AG20443 (cell line): ENCODE results near the gene SHE.

Experiments used
- DNase-seq: peaks from one replicate; pipeline ENCODE4 v3.0.0; 2012; ENCODE audit warnings: low spot score, mixed read lengths

SHE gene

DNA sequence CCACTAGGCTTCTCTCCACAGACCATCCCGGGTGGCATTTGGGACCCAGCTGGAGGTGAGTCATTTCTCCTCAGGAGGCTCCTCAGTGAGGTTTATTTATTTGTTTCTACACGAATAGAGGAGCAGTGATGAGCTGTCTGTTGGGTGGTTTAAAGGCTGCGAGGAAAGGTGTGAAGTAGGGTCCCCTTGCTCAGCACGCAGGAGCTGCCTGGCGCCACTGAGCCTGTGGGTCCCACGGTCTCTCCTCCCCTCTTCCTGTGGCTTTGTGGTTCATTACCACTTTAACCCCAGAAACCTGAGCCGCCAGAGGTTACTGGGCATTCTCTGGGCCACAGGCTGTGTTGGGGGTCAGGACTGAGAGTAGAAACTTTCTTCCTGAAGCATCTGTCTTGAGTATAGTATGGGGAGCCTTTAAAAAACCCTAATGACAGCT is 57.2 kb downstream of the SHE start:
- DNase-seq = peak; percentile 78

DNA sequence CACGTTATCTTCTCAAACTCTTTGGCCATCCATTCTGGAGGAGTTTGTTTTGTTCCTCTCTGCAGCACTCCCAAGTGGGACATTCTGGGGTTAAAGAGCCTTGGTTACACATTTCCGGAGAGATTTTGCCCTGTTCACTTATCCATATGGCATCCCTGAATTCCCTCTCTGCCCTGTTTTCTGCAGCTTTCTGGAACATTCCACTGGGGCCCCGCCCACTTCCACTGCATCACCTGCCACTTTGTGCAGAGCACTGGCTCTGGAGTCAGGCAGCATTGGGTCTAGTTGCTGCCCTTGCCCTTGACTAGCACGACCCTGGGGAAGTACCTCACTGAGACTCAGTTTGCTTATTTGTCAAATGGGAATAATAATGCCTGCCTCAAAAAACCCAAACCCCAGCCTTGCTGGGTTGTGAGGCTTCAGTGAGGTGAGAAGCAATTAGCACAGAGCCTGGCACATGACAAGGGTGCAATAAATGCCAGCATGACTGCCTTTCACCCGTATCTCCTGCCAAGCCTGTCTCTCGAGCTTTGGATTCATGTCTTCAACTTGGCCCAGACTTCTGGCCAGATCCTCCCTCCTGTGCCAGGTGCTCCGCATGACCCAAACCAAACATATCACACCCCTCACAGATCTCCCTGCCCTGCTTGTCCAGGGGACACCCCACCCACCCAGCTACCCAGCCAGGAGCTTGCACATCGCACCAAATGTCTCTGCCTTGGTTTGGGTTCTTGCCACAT is 58.8 kb downstream of the SHE start:
- DNase-seq = no peak

DNA sequence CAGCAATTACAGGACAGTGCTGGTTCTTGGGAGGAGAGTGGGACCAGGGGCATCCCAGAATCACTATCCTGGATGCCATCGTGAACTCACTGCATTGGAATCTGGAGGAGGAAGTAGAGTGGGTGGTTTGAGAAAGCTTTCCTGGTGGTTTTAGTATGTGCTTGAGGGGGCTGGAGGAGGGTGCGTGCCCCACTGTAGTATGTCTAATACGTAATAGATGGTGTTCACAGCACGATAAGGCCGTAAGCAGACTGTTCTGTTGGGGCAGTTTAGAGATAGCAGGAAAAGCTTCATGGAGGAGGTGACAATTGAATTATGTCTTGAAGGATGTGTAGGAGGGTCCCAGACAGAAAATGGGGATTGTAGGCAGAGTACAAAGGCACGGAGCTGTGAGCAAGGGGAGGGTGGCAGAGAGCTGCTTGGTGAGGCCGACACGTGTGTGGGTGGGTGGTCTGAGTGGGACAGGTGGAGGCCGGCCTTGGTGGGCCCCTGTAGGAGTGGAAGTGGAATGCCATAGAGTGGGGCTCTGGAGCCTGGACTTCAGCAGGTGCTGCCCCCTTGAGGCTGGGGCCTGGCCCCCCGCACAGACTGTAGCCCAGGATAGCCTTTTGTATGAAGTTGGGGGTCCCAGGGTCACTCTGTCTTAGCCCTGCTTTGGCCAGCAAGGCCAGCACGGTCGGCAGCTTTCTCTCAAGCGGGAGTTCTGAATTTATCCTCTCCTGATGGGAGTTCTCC is 60.0 kb downstream of the SHE start:
- peak; percentile 43 for DNase-seq

DNA sequence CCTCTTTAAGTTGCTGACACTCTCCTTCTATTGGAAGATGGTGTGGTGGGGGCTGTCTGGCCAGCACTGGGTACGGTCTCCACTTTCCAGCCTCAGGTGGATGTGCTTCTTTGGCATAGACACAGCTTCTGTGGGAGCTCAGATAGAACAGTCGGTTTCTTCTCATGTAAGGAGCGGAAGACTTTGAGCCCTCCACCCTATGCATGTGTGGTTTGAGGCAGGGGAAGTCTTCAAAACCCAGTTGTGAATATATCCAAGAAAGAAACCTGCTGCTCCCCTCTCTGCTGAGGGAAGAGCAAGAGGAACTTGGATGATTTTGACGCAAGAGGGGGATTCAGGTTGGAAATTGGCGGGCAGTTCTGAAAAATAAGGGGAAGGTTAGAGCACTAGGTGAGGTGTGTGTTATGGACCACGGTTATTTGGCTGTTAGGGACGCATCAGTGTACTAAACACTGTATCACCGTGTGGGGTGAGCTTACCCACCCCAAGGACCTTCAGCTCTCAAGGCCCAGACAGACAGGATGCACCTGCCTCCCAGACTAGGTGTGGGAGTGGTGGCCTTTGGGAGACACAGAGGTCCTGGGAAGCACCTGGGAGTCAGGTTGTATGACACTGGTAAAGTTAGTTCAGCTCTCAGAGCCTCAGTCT is 60.8 kb downstream of the SHE start:
- no peak for DNase-seq

DNA sequence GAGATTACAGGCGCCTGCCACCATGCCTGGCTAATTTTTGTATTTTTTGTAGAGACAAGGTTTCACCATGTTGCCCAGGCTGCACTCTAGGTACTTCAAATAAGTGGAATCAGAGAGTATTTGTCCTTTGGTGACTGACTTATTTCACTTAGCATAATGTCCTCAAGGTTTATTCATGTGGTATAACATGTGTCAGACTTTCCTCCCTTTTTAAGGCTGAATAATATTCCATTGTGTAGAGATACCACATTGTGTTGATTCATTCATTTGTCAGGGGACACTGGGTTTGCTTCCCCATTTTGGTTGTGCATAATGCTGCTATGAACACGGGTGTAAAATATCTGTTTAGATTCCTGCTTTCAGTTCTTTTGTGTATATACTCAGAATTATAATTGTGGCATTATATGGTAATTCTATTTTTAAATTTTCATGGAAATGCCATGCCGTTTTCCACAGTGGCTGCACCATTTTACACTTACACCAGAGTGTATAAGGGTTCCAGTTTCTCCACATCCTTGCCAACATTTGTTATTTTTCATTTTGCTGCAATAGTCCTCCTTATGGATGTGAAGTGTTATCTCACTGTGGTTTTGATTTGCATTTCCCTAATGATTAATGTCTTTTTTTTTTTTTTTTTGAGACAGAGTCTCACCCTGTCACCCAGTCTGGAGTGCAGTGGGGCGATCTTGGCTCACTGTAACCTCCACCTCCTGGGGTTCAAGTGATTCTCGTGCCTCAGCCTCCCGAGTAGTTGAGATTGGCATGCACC is 62.0 kb downstream of the SHE start:
- DNase-seq = no peak

DNA sequence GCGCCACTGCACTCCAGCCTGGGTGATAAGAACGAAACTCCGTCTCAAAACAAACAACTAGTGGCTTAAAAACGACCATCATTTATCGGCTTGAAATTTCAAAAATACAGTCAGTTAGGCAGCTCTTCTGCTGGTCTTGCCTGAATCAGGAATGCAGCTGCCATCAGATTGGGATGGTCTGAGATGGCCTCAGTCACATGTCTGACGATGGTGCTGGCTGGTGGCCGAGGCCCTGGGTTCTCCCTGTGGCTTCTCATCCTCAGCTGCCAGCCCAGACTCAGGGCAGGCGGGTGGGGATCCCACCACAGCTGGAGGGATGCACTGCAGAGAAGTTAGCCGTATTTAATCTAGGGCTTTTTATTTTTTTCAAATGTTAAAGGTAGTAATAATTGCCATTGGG is 65.8 kb downstream of the SHE start:
- no peak for DNase-seq

DNA sequence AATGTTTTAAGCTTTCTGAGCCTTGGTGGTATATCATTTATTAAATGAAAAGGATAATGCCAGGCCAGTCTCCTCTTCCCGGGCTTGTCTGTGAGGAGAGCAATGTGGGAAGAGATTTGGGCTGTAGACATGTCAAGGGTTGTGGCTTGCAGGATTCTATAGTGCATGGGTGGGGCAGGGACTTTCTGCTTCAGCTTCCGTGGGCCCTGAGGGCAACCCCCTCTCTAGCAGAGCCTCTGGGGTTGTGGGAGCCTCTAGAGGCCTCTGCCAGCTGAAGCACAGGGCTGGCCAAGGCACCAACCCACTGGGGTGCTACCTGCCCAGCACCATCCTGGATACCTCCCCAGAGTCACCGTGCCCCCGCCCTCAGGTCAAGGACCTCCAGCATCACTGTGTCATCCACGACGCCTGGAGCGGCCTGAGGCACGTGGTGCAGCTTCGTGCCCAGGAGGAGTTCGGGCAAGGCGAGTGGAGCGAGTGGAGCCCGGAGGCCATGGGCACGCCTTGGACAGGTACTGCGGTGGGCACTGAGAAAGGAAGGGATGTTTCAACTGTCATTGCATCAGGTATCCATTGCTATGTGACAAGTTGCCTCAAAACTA is 66.5 kb downstream of the SHE start:
- no peak for DNase-seq

DNA sequence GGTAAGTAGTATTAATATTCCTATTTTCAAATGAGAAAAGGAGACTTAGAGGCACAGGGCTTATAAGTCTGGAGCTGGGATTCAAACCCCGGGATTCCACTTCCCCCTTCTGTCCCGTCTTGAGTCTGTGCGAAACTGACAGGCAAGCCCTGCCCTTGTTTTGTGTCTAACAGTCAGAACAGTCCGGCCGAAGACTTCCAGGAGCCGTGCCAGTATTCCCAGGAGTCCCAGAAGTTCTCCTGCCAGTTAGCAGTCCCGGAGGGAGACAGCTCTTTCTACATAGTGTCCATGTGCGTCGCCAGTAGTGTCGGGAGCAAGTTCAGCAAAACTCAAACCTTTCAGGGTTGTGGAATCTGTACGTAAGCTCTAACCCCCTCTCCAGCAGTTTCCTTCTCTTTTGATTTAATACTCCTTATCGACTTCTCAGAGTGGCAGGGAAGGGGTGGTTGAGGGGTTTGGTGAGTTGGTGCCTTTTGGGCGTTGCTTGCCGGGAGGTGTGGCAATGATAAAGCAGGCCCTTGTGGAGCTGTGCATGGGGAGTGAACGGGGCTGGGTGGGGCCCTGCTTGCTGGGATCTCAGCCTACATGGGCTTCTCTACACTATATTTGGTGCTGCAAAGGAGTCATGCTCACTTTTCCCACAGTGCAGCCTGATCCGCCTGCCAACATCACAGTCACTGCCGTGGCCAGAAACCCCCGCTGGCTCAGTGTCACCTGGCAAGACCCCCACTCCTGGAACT is 67.7 kb downstream of the SHE start:
- no peak for DNase-seq

DNA sequence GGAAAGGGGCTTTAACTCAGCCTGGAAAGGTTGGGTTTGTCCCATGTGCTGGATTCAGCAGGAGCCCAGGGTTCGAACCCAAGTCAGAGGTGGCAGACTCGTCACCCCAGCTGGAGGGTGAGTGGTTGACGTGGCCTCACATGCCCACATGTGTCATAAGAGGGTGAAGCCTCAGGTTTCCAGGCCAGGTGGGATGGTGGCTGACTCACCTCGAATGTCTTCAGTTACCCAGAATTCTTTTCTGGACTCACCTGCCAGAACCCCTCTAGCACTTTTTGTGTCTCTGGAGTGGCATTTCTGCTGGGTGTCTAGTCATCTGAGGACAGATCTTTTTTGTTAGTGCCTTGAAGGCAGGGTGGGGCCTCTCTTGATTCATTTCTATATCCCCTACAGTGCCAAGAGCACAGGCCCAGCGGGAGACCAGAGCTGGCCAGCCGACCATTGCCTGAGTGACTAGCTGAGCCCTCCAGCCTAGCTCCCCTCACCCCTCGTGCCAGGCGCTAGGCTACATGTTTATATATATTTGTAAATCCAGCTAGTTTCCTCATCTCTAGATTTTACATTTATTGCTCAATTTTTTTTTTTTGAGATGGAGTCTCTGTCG is 68.9 kb downstream of the SHE start:
- no peak for DNase-seq

DNA sequence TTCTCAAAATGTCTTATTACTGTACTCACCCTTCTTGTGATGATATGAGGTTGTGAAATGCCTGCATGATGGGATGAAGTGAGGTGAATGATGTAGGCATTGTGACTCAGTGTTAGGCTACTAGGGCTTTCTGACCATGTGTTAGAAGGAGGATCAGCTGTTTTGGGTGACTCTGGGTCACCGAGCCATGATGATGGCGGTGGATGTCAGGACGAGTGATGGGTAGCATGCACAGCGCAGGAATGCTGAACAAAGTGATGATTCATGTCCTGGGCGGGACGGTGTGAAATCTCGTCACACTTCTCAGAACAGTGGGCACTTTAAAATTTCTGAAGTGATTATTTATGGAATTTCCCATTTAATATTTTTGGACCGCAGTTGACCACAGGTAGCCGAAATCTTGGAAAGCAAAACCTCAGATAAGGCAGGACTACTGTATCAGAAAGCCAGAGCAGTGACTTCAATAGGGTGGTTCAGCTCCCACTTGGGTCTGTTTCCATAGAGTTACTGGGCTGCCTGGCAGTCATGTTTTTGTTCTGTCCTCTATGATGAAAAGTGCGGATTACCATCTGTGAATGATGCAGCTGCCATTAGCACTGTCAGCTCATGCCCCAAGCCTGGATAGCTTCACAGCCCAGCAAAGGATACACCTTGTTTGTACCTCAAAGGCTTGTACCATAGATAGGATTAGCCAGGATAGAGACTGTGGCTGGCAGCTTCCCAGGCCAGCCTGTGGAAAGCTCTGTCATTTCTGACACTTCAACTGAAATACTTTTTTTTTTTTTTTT is 70.4 kb downstream of the SHE start:
- peak; percentile 87 for DNase-seq

DNA sequence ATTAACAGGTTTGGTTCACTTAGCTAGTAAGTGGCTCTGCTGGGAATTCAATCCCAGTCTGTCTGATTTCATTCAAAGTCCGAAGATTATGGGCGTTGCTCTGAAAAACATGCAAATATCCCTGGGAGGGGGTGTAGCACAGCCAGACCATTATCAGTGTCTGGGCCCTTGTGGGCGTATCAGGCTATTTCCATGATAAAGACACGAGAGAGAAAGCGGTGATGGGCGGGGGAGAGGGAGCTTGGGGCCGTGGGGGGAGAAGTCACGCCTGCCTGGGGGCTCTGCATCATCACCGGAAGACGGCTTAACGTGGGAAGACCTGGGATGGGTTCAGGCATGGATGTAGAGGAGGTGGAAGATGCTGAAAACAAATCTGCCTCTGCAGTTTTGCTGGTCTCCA is 71.3 kb downstream of the SHE start:
- no peak for DNase-seq

DNA sequence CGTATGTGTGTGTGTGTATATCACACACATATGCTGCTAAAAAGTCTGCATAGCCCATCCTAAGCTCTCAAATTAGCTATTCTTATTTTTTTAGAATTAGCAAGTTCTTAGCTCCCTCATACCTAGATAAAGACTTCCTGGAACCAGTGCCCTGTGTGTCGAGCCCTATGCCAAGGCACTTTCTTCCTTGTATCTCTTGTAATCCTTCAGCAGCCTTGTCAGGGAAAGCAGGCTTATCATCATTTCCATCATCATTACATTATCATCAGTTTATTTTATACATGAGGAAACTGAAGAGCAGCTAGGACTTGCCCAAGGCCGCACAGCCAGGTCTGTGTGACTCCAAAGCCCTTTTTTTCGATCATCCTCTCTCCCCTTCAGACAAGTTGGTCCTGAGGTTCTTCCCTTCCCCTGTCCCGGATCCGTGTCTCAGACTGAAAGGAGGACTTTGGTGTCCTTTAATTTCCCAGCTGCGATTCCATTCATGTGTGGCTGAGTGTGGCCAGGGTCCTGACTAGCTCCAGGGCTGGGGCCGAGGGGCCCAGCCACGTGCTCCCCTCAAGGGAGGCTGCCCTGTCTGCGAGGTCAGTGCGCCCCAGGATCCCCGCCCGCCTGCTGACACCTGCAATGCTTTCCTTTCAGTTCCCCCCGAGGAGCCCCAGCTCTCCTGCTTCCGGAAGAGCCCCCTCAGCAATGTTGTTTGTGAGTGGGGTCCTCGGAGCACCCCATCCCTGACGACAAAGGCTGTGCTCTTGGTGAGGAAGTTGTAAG is 72.2 kb downstream of the SHE start:
- DNase-seq = no peak
